ENCODE results near the gene ARHGAP4. TPM values are rescaled to one million over a fixed set of nuclear protein-coding genes. Genes with fewer than 3 reads are reported as not detected.
A peak's percentile ranks its signal among the peaks of the same experiment; 100 is the strongest.

Gene ARHGAP4
- total RNA-seq, 1 donor from 2014 or later = 49.4 TPM

- no peak for DNase-seq (ENCODE audit: low spot score)
Measured at GRCh38 chrX:153882086-153882498, 44.0 kb downstream of the ARHGAP4 start.

- no peak for DNase-seq (ENCODE audit: low spot score)
Measured at GRCh38 chrX:153881281-153881680, 44.8 kb downstream of the ARHGAP4 start.

- DNase-seq (ENCODE audit: low spot score) = no peak
Measured at GRCh38 chrX:153880440-153880815, 45.6 kb downstream of the ARHGAP4 start.

GRCh38 chrX:153879741-153880439, 46.2 kb downstream of the ARHGAP4 start:
- DNase-seq (ENCODE audit: low spot score) = no peak

GRCh38 chrX:153878969-153879653, 47.0 kb downstream of the ARHGAP4 start:
- DNase-seq (ENCODE audit: low spot score) = peak; percentile 36

GRCh38 chrX:153878345-153878744, 47.7 kb downstream of the ARHGAP4 start:
- peak; percentile 82 for DNase-seq (ENCODE audit: low spot score)

GRCh38 chrX:153877571-153878261, 48.3 kb downstream of the ARHGAP4 start:
- no peak for DNase-seq (ENCODE audit: low spot score)

GRCh38 chrX:153876112-153876491, 50.0 kb downstream of the ARHGAP4 start:
- no peak for DNase-seq (ENCODE audit: low spot score)

GRCh38 chrX:153875391-153876111, 50.5 kb downstream of the ARHGAP4 start:
- peak; percentile 40 for DNase-seq (ENCODE audit: low spot score)

GRCh38 chrX:153874366-153875125, 51.5 kb downstream of the ARHGAP4 start:
- DNase-seq (ENCODE audit: low spot score) = no peak

- DNase-seq (ENCODE audit: low spot score) = no peak
Measured at GRCh38 chrX:153874085-153874365, 52.0 kb downstream of the ARHGAP4 start.

- DNase-seq (ENCODE audit: low spot score) = no peak
Measured at GRCh38 chrX:153873282-153874084, 52.6 kb downstream of the ARHGAP4 start.

GRCh38 chrX:153871946-153872878, 53.9 kb downstream of the ARHGAP4 start:
- no peak for DNase-seq (ENCODE audit: low spot score)

- DNase-seq (ENCODE audit: low spot score) = no peak
Measured at GRCh38 chrX:153871451-153871850, 54.6 kb downstream of the ARHGAP4 start.

- no peak for DNase-seq (ENCODE audit: low spot score)
Measured at GRCh38 chrX:153870791-153871360, 55.2 kb downstream of the ARHGAP4 start.

- no peak for DNase-seq (ENCODE audit: low spot score)
Measured at GRCh38 chrX:153870288-153870690, 55.8 kb downstream of the ARHGAP4 start.

- no peak for DNase-seq (ENCODE audit: low spot score)
Measured at GRCh38 chrX:153869473-153870287, 56.4 kb downstream of the ARHGAP4 start.

Data from umbilical cord (tissue), 2 donors.